ENCODE measurements around the gene SNRPD3. TPM values are rescaled to one million over a fixed set of nuclear protein-coding genes. Genes with fewer than 3 reads are reported as not detected.
"Not testable (repeated sequence)": the region's sequence is repeated elsewhere in the genome, so short reads cannot be mapped to it uniquely, and the experiment has no call there.

SNRPD3 gene
- total RNA-seq, 1 experiment from 2014 or later: 217 TPM

DNA sequence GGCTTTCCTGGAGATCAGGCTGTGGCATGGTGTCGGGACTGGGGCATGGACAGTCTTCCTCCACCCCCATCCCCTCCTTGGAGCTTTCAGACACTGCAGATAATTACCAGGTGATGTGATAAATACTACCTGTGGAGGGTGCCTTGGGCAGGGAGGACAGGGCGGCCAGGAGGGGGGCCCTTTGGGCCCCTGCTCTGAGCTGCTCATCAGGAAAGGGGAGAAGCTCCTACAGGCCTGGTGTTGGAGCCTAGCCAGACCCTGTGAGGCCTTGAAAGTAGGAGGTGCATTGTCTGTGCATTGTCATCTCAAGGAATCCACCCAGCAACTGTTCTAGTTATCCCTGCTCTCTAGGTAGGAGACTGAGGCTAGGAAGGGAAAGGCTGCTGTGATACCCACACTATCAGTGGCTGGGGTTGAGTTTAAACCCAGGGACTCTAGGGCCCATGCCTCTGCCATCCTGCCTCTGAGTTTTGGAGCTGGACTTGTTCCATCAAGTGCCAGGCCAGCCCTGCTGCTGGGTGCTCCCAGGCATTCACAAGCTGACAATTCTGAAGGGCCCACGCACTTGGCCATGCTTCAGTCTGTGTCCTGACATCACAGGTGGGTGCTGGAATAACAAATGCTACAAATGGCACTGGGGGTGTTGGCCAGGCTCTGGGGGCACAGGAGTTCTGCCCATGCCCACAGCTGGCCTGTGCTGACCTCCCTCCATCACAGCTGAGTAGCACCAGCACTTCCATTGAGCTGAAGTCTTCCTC, 44.3 kb downstream of the SNRPD3 start:
- not testable (repeated sequence) for H3K9me3 ChIP-seq (ENCODE audit: low read length); H4K20me1 ChIP-seq (ENCODE audit: insufficient read depth, low read depth, low read length); H3K9me2 ChIP-seq (replicated peaks; ENCODE audit: insufficient read depth, low read length); H3K4me3 ChIP-seq (ENCODE audit: low read length); H3K79me2 ChIP-seq (ENCODE audit: low read length); H2AFZ ChIP-seq (ENCODE audit: low read length); H3K4me1 ChIP-seq (ENCODE audit: low read length); H3K9ac ChIP-seq (ENCODE audit: low read length); DNase-seq; H3K4me2 ChIP-seq (ENCODE audit: low read depth, low read length, poor library complexity, severe bottlenecking); H3K27ac ChIP-seq (ENCODE audit: low read length); H3K36me3 ChIP-seq (ENCODE audit: insufficient read depth, low read length); H3K27me3 ChIP-seq (ENCODE audit: low read length)

DNA sequence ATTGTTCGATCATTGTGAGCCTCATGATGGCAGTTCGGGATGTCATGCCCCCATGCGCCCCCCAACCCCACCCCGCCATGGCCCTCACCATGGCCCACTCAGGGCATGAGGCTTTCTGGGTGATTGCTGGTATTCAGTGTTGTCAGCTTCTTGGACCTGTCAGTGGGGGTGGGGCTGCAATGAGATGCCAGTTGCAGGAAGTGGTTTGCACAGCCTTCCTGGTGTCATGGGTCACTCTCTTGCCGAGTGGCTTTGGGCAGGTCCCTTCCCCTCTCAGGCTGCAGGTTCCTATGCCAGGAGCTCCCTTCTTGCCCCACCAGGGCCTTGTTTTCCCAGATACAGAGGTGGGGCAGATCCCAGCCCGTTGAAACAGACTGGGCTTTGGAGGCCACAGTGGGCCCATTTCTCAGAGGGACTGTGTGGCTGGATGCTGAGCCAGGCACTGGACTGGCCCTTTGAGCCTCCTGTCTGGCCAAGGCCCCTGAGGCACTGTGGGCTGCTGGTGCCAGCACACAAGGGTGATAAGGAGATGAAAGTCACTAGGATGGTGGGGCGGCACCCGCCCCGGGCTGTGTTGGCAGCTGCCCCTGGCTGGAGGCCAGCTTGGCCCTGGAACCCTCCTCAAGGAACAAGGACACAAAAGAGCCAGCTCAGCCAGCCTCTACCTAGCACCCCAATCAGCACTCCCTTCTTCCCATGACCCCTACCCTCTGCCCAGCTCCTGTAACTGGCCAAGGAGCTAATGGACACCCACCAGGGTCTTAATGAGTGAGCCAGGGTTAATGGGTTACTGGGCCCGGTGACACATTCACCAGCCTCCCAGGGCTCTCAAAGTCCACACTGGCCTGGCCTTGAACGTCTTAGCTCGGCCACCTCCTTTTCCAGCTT, 45.7 kb downstream of the SNRPD3 start:
- Histone ChIP-seq H3K9me3 (ENCODE audit: low read length) (no peaks in the 10 kb centered on the region), H3K27me3 (ENCODE audit: low read length) (no peaks in the 10 kb centered on the region), H3K27ac (ENCODE audit: low read length) (no peak overlapping the region), H3K4me1 (ENCODE audit: low read length) (no peaks in the 10 kb centered on the region), H3K4me3 (ENCODE audit: low read length) (no peak overlapping the region), H3K9ac (ENCODE audit: low read length) (no peak overlapping the region), H3K9me2 (replicated peaks; ENCODE audit: insufficient read depth, low read length) (no peaks in the 10 kb centered on the region), H3K4me2 (ENCODE audit: low read depth, low read length, poor library complexity, severe bottlenecking) (no peak overlapping the region), H3K36me3 (ENCODE audit: insufficient read depth, low read length) (no peaks in the 10 kb centered on the region), H2AFZ (ENCODE audit: low read length) (no peak overlapping the region), H3K79me2 (ENCODE audit: low read length) (no peaks in the 10 kb centered on the region), H4K20me1 (ENCODE audit: insufficient read depth, low read depth, low read length) (no peaks in the 10 kb centered on the region)
- DNase-seq: no peak

DNA sequence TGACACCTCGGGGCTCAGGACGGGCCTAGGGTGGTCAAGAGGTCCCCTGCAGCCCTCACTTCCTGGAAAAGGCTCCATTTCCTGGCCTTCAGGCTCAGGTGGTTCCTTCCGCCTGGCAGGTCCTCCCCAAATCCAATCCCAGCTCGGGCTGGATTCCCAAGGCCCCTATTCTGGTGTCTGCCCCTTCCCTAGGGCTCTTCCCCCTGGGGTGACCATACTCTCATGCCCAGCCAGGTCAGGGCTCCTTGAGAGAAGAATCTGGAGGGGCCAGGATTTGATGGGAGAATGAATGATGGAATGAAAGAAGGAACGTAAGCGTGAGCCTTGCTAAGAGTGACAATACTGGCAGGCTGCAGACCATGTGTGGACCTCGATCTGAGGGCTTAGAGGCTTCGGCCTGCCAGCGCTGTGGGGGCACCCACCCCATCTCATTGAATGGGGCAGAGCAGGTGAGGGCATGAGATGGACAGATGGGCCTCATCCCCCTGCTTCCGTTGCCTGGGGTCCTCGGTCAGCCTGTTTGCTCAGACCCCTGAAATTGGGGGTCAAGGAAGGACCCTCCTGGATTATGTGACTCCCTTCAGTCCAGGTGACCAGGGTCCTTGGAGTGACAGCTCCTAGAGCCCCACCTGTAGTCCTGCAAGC, 46.4 kb downstream of the SNRPD3 start:
- H3K9ac ChIP-seq (ENCODE audit: low read length); H3K27me3 ChIP-seq (ENCODE audit: low read length); H3K27ac ChIP-seq (ENCODE audit: low read length); H3K4me1 ChIP-seq (ENCODE audit: low read length); DNase-seq; H4K20me1 ChIP-seq (ENCODE audit: insufficient read depth, low read depth, low read length); H3K4me2 ChIP-seq (ENCODE audit: low read depth, low read length, poor library complexity, severe bottlenecking); H3K9me2 ChIP-seq (replicated peaks; ENCODE audit: insufficient read depth, low read length); H2AFZ ChIP-seq (ENCODE audit: low read length); H3K36me3 ChIP-seq (ENCODE audit: insufficient read depth, low read length); H3K9me3 ChIP-seq (ENCODE audit: low read length); H3K79me2 ChIP-seq (ENCODE audit: low read length); H3K4me3 ChIP-seq (ENCODE audit: low read length): not testable (repeated sequence)

DNA sequence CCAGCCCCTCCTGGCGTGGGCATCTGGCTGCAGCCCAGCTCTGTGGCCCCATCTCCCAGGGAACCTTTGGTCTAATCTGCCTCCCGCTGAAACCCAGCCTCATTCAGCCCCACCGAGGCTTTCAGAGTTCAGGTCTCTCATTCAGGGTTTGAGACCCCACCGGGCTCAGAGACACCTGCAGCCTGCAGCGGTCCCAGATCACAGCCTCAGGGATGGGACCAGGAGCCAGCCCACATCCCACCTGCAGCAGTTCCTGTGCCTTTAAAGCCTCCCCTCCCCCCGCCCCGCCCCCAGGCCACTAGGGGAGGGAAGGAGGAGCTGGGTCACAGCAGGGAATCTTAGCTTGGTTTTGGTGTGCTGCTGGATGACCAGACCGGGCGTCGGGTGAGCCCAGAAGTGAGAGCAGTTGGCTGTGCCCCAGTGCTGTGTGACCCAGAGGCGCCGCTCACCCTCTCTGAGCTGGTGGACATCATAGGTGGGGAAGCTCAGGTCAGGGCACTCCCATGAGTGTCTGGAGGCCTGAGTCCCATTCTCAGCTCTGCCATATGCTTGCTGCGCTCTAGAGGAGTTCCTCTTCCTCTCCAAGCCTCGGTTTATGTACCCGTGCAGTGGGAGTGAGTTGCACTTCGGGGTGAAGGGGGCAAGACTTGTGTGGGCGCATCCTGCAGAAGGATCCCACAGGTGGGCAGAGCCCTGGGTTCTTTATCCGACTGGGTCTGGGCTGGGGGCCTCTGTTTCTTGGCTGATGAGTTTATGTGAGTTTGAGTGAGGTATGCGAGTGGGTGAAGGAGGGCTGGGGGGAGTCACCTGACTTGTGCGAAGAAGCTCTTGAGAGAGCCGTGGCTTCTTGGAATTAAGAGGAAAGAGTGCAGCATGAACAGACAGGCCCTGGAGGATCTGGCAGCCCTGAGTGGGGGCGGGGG, 47.3 kb downstream of the SNRPD3 start, which contains the start of gene GGT1:
TSS of gene GGT1 (plus strand) at position 347 of the 923 bp plus-strand sequence. CDS start 7,889 bp downstream, outside the sequence.
- H3K79me2 ChIP-seq (ENCODE audit: low read length); H3K27me3 ChIP-seq (ENCODE audit: low read length); H3K9me3 ChIP-seq (ENCODE audit: low read length); H3K4me2 ChIP-seq (ENCODE audit: low read depth, low read length, poor library complexity, severe bottlenecking); H4K20me1 ChIP-seq (ENCODE audit: insufficient read depth, low read depth, low read length); H3K36me3 ChIP-seq (ENCODE audit: insufficient read depth, low read length); H3K4me1 ChIP-seq (ENCODE audit: low read length); H3K4me3 ChIP-seq (ENCODE audit: low read length); H2AFZ ChIP-seq (ENCODE audit: low read length); H3K9me2 ChIP-seq (replicated peaks; ENCODE audit: insufficient read depth, low read length); DNase-seq; H3K27ac ChIP-seq (ENCODE audit: low read length); H3K9ac ChIP-seq (ENCODE audit: low read length): not testable (repeated sequence)

GRCh38 chr22:24603770-24604629, 48.2 kb downstream of the SNRPD3 start:
- not testable (repeated sequence) for H4K20me1 ChIP-seq (ENCODE audit: insufficient read depth, low read depth, low read length); H2AFZ ChIP-seq (ENCODE audit: low read length); H3K9me2 ChIP-seq (replicated peaks; ENCODE audit: insufficient read depth, low read length); H3K9me3 ChIP-seq (ENCODE audit: low read length); H3K27ac ChIP-seq (ENCODE audit: low read length); H3K4me1 ChIP-seq (ENCODE audit: low read length); H3K4me3 ChIP-seq (ENCODE audit: low read length); H3K36me3 ChIP-seq (ENCODE audit: insufficient read depth, low read length); H3K9ac ChIP-seq (ENCODE audit: low read length); H3K79me2 ChIP-seq (ENCODE audit: low read length); H3K27me3 ChIP-seq (ENCODE audit: low read length); DNase-seq; H3K4me2 ChIP-seq (ENCODE audit: low read depth, low read length, poor library complexity, severe bottlenecking)

DNA sequence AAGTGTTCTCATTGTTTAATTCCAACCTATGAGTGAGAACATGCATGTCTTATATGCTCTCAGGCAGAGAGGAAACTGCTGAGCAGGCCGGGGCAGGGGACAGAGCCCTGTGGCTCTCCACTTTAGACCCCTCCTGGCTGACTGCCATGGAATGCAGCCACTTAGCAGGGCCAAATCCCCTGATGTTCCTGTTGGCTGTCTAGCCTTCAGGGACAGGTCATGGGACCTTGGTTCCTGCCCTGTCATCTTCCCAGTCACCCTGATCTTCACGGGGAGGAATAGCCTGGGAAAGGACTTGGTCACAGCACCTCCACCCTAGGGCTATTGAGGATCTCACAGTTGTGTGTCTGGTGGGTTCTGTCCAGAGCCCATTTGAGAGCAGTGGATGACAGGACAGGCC, 50.5 kb downstream of the SNRPD3 start:
- H3K9me2 ChIP-seq (replicated peaks; ENCODE audit: insufficient read depth, low read length); H3K27me3 ChIP-seq (ENCODE audit: low read length); H3K4me1 ChIP-seq (ENCODE audit: low read length); DNase-seq; H3K9me3 ChIP-seq (ENCODE audit: low read length); H3K79me2 ChIP-seq (ENCODE audit: low read length); H4K20me1 ChIP-seq (ENCODE audit: insufficient read depth, low read depth, low read length); H3K36me3 ChIP-seq (ENCODE audit: insufficient read depth, low read length); H3K9ac ChIP-seq (ENCODE audit: low read length); H3K4me2 ChIP-seq (ENCODE audit: low read depth, low read length, poor library complexity, severe bottlenecking); H3K27ac ChIP-seq (ENCODE audit: low read length); H3K4me3 ChIP-seq (ENCODE audit: low read length): not testable (repeated sequence)
- H2AFZ ChIP-seq (ENCODE audit: low read length): 0 out of 2 replicates have a peak overlapping the region, but pooled peaks have one; percentile 21

DNA sequence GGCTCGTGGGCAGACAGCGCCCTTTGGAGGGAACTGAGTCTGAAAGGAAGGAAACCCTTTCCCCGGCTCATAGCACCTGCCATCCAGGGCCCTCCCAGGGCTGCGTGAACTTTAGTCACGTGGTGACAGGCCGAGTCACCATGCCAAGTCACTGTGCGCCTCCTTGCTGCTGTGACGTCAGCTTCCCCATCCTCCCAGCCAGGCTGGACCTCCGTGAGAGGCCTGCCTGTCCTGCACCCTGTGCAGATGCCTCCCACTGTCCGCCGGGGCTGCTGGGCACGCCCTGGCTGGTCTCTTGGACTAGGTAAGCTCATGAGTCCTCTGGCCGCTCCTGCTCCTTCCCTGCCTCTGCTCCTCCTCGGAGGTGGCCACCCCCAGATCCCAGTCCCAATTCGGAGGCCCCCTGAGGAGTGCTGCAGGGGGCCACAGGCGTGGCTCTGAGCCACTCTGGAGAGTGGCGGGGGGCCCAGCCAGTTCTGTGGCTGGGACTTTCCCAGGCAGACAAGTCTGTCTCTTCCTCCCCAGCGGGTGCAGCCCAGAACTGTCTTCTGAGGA, 51.7 kb downstream of the SNRPD3 start:
- not testable (repeated sequence) for H3K36me3 ChIP-seq (ENCODE audit: insufficient read depth, low read length); H3K4me1 ChIP-seq (ENCODE audit: low read length); H3K9me3 ChIP-seq (ENCODE audit: low read length); H4K20me1 ChIP-seq (ENCODE audit: insufficient read depth, low read depth, low read length); H3K27me3 ChIP-seq (ENCODE audit: low read length); H3K79me2 ChIP-seq (ENCODE audit: low read length); H3K9me2 ChIP-seq (replicated peaks; ENCODE audit: insufficient read depth, low read length)
- DNase-seq: peak; percentile 82
- peak overlapping the region; percentile 81 for H3K9ac ChIP-seq (ENCODE audit: low read length)
- peak overlapping the region; percentile 49; the same call in 1 of the 2 replicates for H3K27ac ChIP-seq (ENCODE audit: low read length)
- H3K4me3 ChIP-seq (ENCODE audit: low read length): peak overlapping the region; percentile 73
- H2AFZ ChIP-seq (ENCODE audit: low read length): peak overlapping the region; percentile 50; the same call in 1 of the 2 replicates
- peak overlapping the region; percentile 75 for H3K4me2 ChIP-seq (ENCODE audit: low read depth, low read length, poor library complexity, severe bottlenecking)
